IPS DF 4.7 (cell line): ENCODE measurements around the gene SLC13A3.

Source experiments
- DNase-seq: peaks from one replicate; pipeline ENCODE4 v3.0.0-alpha.2; 2013; ENCODE audit warnings: low spot score; ENCODE audit errors: extremely low read depth

SLC13A3 gene

GRCh38 chr20:46559685-46560440 is 91.4 kb downstream of the SLC13A3 start:
- DNase-seq: no peak

GRCh38 chr20:46559001-46559400 is 92.3 kb downstream of the SLC13A3 start:
- no peak for DNase-seq

- DNase-seq: no peak
Measured at GRCh38 chr20:46558511-46558959, 92.7 kb downstream of the SLC13A3 start.

- no peak for DNase-seq
Measured at GRCh38 chr20:46557231-46557956, 93.9 kb downstream of the SLC13A3 start.

GRCh38 chr20:46555370-46555956 is 95.8 kb downstream of the SLC13A3 start:
- no peak for DNase-seq

- no peak for DNase-seq
Measured at GRCh38 chr20:46554828-46555227, 96.4 kb downstream of the SLC13A3 start.

- no peak for DNase-seq
Measured at GRCh38 chr20:46553926-46554325, 97.3 kb downstream of the SLC13A3 start.

- DNase-seq: no peak
Measured at GRCh38 chr20:46552460-46553420, 98.5 kb downstream of the SLC13A3 start.

GRCh38 chr20:46551522-46552381 is 99.5 kb downstream of the SLC13A3 start:
- no peak for DNase-seq

GRCh38 chr20:46550461-46550860 is 100.8 kb downstream of the SLC13A3 start, which contains the start of gene OCSTAMP:
Gene OCSTAMP, minus strand, starts transcription at chr20:46550654. Its CDS starts 94 bp downstream, at chr20:46550560.
- no peak for DNase-seq

GRCh38 chr20:46549188-46549972 is 101.9 kb downstream of the SLC13A3 start:
- no peak for DNase-seq

GRCh38 chr20:46548688-46549087 is 102.6 kb downstream of the SLC13A3 start:
- DNase-seq: no peak

- no peak for DNase-seq
Measured at GRCh38 chr20:46547995-46548394, 103.3 kb downstream of the SLC13A3 start.

GRCh38 chr20:46546936-46547335 is 104.3 kb downstream of the SLC13A3 start:
- DNase-seq: no peak

GRCh38 chr20:46546298-46546697 is 105.0 kb downstream of the SLC13A3 start:
- DNase-seq: no peak

- DNase-seq: no peak
Measured at GRCh38 chr20:46545827-46546138, 105.5 kb downstream of the SLC13A3 start.

- no peak for DNase-seq
Measured at GRCh38 chr20:46545077-46545826, 106.0 kb downstream of the SLC13A3 start.

GRCh38 chr20:46544576-46544975 is 106.7 kb downstream of the SLC13A3 start:
- no peak for DNase-seq

GRCh38 chr20:46543959-46544358 is 107.3 kb downstream of the SLC13A3 start:
- no peak for DNase-seq
